ENCODE measurements around the gene NYNRIN. TPM values are rescaled to one million over a fixed set of nuclear protein-coding genes. Genes with fewer than 3 reads are reported as not detected.
"Not testable (repeated sequence)": the region's sequence is repeated elsewhere in the genome, so short reads cannot be mapped to it uniquely, and the experiment has no call there.

The NYNRIN gene
- 6.0 and 6.3 TPM in 2 replicates for total RNA-seq

DNA sequence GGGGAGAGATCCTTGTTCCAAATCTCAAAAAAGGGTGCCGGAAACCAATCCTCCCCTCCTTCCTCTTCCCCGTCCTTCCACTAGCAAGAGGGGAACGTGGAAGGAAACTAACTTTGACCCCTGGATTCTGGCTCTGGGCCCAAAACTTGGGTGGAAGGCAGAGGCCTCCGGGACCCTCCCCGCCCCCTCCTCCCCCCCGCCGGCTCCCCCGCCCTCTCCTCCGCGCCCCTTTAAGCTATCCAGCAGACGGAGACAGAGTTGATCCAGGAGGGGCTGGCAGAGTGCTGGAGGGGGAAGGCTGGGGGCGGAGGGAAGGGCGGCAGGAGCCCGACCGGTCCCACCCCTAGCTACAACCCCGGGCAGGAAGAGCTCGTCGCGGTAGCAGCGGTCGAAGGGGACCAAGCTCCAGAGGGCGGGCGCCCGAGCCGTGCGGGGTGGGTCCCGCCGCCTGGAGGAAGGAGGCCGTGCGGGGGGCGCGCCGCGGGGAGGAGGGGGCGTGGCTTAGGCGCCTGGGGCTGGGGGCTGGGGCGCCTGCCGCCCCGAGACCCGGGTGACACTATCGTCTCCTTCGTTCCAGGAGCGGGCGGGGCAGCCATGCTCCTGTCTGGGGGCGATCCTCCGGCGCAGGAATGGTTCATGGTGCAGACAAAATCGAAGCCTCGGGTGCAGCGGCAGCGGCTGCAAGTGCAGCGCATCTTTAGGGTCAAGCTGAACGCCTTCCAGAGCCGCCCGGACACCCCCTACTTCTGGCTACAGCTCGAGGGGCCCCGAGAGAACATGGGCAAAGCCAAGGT, at the start of gene NYNRIN:
Gene NYNRIN (plus strand): TSS at position 351 of the 794 bp plus-strand sequence. CDS start 244 bp downstream, at position 595.
- no peak for DNase-seq (ENCODE audit: low read depth)
- Histone ChIP-seq H3K36me3 (ENCODE audit: control insufficient read depth, insufficient read depth, low read length) (no peaks in the 10 kb centered on the region), H3K27me3 (ENCODE audit: control insufficient read depth, insufficient read depth, low read length) (no peaks in the 10 kb centered on the region), H3K4me3 (ENCODE audit: low read depth, low read length) (peak within 1 kb of the TSS; percentile 58)
- TF ChIP-seq, protein P1, sequence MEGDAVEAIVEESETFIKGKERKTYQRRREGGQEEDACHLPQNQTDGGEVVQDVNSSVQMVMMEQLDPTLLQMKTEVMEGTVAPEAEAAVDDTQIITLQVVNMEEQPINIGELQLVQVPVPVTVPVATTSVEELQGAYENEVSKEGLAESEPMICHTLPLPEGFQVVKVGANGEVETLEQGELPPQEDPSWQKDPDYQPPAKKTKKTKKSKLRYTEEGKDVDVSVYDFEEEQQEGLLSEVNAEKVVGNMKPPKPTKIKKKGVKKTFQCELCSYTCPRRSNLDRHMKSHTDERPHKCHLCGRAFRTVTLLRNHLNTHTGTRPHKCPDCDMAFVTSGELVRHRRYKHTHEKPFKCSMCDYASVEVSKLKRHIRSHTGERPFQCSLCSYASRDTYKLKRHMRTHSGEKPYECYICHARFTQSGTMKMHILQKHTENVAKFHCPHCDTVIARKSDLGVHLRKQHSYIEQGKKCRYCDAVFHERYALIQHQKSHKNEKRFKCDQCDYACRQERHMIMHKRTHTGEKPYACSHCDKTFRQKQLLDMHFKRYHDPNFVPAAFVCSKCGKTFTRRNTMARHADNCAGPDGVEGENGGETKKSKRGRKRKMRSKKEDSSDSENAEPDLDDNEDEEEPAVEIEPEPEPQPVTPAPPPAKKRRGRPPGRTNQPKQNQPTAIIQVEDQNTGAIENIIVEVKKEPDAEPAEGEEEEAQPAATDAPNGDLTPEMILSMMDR (IDR thresholded peaks at IDR 0.05; ENCODE audit: insufficient read depth, low read length, poor library complexity, severe bottlenecking), result no peak

DNA sequence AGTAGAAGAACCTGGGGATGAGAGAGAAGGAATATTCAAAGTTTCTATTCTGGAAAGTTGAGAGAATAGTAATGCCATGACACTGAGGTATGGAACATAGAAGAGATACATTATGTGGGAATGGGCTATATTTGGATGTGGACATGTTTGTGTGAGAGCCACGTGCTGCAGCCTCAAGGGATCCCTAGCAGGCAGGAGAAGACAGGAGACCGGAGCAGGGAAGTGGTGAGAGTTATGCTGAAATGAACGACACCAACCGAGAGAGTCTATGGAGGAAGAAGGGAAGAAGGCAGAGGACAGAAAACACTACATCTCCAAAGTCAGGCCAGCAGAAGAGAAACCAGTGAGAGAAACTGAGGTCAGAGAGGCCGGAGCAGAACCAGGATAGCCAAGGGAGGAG, 49.1 kb upstream of the NYNRIN start:
- H3K36me3 ChIP-seq (ENCODE audit: control insufficient read depth, insufficient read depth, low read length), result no peaks in the 10 kb centered on the region
- H3K4me3 ChIP-seq (ENCODE audit: low read depth, low read length), result no peak overlapping the region
- no peak for DNase-seq (ENCODE audit: low read depth)
- peaks cover 14% of the 10 kb centered on the region for H3K27me3 ChIP-seq (ENCODE audit: control insufficient read depth, insufficient read depth, low read length)
- TF ChIP-seq, protein P1 (IDR thresholded peaks at IDR 0.05; ENCODE audit: insufficient read depth, low read length, poor library complexity, severe bottlenecking), result no peak

DNA sequence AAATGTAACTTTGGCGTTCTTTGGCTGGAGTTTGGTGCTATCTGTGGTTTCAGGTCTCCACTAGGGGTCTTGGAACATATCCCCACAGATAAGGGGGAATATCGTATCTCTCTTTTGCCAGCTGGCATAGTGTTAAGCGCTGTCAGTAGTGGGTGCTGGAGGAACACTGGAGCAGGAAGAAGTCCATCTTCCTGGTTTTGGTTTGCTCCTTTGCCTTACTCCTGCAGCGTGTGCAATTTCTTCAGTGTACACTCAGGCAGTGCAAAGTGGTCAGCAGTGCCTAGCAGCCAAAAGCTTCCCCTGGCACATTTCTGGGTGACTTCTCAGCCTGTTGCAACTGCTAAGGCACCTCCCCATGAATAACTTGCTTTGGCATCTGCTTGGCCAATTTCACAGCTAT, 47.3 kb upstream of the NYNRIN start:
- no peak for DNase-seq (ENCODE audit: low read depth)
- peaks cover 14% of the 10 kb centered on the region for H3K27me3 ChIP-seq (ENCODE audit: control insufficient read depth, insufficient read depth, low read length)
- TF ChIP-seq, protein P1 (IDR thresholded peaks at IDR 0.05; ENCODE audit: insufficient read depth, low read length, poor library complexity, severe bottlenecking), result peak; percentile 7
- no peak overlapping the region for H3K4me3 ChIP-seq (ENCODE audit: low read depth, low read length)
- no peaks in the 10 kb centered on the region for H3K36me3 ChIP-seq (ENCODE audit: control insufficient read depth, insufficient read depth, low read length)

DNA sequence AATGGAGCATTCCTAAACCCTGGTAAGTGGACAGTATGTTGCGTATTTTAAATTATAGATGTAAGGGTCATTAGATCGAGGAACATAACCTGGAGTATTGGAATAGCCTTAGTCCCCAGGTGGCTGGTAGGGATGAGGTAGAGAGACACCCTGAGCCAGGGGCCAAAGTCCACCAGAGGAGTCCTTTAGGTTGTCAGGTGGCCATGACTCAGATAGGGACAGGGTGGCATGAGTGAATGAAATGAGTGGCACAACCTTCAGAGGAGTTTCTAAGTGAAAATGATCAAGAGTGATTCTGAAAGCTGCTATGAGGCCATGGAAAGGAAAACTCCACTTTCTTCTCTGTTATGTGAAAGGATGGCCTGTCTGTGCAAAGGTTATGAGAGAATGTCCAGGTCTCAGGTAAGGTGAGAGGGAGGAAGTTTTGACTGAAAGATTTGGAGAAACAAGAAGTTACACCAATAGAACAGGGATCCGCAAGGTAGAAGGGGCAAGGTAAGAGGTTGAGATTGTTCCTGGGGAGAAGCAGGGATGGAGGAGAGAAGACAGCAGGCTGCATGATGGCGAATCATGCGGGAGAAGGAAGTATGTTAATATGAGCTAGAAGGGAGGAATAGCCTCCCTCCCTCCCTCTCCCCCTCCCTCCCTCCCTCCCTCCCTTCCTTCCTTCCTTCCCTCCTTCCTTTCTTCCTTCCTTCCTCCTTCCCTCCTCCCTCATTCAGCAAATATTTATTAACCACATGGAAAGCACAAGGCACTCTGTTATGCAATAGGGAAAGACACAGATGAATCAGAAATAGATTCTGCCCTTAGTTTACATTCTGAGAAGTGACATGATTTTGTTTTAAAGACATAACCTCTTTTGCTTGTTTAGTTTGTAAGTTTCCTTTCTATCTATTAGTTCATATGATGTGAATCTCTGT, 45.0 kb upstream of the NYNRIN start:
- H3K27me3 ChIP-seq (ENCODE audit: control insufficient read depth, insufficient read depth, low read length), result peaks cover 10% of the 10 kb centered on the region
- no peak overlapping the region for H3K4me3 ChIP-seq (ENCODE audit: low read depth, low read length)
- no peaks in the 10 kb centered on the region for H3K36me3 ChIP-seq (ENCODE audit: control insufficient read depth, insufficient read depth, low read length)
- TF ChIP-seq, protein P1 (IDR thresholded peaks at IDR 0.05; ENCODE audit: insufficient read depth, low read length, poor library complexity, severe bottlenecking), result no peak
- DNase-seq (ENCODE audit: low read depth), result no peak

DNA sequence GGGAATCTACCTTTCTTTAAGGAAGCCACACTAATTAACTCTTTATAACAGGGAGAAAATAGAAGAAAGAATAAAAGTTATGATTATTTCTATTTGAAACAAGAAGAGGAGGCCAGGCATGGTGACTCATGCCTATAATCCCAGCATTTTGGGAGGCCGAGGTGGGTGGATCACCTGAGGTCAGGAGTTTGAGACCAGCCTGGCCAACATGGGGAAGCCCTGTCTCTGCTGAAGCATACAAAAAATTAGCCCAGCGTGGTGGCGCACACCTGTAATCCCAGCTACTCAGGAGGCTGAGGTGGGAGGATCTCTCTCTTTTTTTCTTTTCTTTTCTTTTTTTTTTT, 44.3 kb upstream of the NYNRIN start:
- H3K36me3 ChIP-seq (ENCODE audit: control insufficient read depth, insufficient read depth, low read length); H3K4me3 ChIP-seq (ENCODE audit: low read depth, low read length): not testable (repeated sequence)

DNA sequence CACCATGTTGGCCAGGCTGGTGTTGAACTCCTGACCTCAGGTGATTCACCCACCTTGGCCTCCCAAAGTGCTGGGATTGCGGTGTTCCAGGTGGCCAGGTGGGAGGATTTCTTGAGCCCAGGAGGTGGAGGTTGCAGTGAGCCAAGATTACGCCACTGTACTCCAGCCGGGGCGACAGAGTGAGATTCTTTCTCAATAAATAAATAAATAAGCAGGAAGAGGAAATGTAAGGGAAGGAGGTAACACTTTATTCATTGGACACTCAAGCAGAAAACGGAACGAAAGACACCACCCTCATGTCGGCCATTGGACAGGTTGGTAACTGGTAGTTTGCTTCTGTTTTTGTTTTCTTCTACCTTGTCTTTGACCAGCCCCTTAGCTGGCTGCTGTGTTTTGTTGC, 43.8 kb upstream of the NYNRIN start:
- no peak for DNase-seq (ENCODE audit: low read depth)
- Histone ChIP-seq H3K27me3 (ENCODE audit: control insufficient read depth, insufficient read depth, low read length) (peaks cover 7% of the 10 kb centered on the region), H3K4me3 (ENCODE audit: low read depth, low read length) (no peak overlapping the region), H3K36me3 (ENCODE audit: control insufficient read depth, insufficient read depth, low read length) (no peaks in the 10 kb centered on the region)
- TF ChIP-seq, protein P1 (IDR thresholded peaks at IDR 0.05; ENCODE audit: insufficient read depth, low read length, poor library complexity, severe bottlenecking), result no peak

More for the DNA sequence above, 44.3 kb upstream of the NYNRIN start:
- H3K27me3 ChIP-seq (ENCODE audit: control insufficient read depth, insufficient read depth, low read length); DNase-seq (ENCODE audit: low read depth): not testable (repeated sequence)

Measured in kidney epithelial cell (primary cell).